ENCODE results near the gene PRR22.

GRCh38 chr19:5825178-5825577, 40.6 kb upstream of the PRR22 start:
- no peak for TF ChIP-seq CTCF (IDR thresholded peaks at IDR 0.05; ENCODE audit: borderline replicate concordance, extremely low read depth, low read length, poor library complexity, severe bottlenecking)
- no peak for TF ChIP-seq EZH2 (IDR thresholded peaks at IDR 0.05; ENCODE audit: borderline replicate concordance, low read depth, low read length, severe bottlenecking)
